ENCODE measurements around the gene CCDC167.

Gene CCDC167

DNA sequence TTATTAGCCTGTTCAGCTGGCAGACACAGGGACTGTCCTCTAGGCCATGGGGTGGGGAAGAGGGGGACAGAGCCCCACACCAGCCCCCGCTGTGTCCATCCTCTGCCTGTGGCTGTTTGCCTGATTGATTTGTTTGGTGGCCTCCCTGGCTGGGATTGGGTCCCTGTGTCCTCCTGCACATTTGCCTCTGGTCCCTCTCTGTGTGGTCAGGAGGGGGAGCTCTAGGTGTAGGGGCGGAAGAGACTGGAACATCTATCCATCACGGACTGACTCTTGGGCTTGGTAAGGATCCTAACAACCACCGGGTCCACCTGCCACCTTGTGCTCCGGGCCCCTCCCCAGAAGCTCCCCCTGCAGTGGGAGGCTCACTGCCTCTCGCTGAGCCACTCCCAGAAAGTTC lies 38.4 kb upstream of the CCDC167 start:
- H3K4me1 Mint-ChIP-seq, result peaks cover 54% of the 10 kb centered on the region
- H3K9me3 Mint-ChIP-seq, result no peaks in the 10 kb centered on the region
- H3K4me3 Mint-ChIP-seq, result peak overlapping the region in 1 of 3 experiments; percentile 9
- no peaks in the 10 kb centered on the region for H3K36me3 Mint-ChIP-seq (ENCODE audit: low read depth)
- peaks cover 79% of the 10 kb centered on the region for H3K27me3 Mint-ChIP-seq (ENCODE audit: low read depth)
- TF ChIP-seq, protein P1, sequence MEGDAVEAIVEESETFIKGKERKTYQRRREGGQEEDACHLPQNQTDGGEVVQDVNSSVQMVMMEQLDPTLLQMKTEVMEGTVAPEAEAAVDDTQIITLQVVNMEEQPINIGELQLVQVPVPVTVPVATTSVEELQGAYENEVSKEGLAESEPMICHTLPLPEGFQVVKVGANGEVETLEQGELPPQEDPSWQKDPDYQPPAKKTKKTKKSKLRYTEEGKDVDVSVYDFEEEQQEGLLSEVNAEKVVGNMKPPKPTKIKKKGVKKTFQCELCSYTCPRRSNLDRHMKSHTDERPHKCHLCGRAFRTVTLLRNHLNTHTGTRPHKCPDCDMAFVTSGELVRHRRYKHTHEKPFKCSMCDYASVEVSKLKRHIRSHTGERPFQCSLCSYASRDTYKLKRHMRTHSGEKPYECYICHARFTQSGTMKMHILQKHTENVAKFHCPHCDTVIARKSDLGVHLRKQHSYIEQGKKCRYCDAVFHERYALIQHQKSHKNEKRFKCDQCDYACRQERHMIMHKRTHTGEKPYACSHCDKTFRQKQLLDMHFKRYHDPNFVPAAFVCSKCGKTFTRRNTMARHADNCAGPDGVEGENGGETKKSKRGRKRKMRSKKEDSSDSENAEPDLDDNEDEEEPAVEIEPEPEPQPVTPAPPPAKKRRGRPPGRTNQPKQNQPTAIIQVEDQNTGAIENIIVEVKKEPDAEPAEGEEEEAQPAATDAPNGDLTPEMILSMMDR (IDR thresholded peaks at IDR 0.05; ENCODE audit: unreplicated experiment in 3 of 3), result peak in 1 of 3 experiments; percentile 11
- H3K27ac Mint-ChIP-seq, result no peak overlapping the region

DNA sequence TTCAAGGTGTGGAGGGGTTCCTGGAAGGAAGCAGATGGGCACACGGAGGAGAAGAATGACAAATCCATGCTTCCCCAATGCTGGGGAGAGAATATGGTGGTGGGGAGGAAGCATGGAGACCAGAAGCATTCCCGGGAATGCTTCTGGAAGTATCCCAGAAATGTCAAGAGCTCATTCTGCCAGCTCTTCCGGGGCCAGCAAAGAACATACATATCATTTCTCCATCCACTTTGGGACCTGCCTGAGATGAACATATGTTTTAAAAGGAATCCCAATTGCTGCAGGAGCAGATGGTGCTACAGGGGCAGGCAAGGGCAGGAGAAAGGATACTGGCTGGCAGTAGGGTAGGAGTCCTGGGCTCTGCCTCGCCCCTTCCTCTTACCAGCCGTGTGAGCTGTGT lies 37.9 kb upstream of the CCDC167 start:
- Mint-ChIP-seq H3K9me3 (no peaks in the 10 kb centered on the region), H3K27me3 (ENCODE audit: low read depth) (peaks cover 82% of the 10 kb centered on the region), H3K4me3 (peak overlapping the region; percentile 24 to 56 (median 34)), H3K4me1 (peaks cover 54% of the 10 kb centered on the region), H3K36me3 (ENCODE audit: low read depth) (no peaks in the 10 kb centered on the region), H3K27ac (peak overlapping the region in 1 of 3 experiments; percentile 13)
- TF ChIP-seq, protein P1 (IDR thresholded peaks at IDR 0.05; ENCODE audit: unreplicated experiment in 3 of 3), result no peak

DNA sequence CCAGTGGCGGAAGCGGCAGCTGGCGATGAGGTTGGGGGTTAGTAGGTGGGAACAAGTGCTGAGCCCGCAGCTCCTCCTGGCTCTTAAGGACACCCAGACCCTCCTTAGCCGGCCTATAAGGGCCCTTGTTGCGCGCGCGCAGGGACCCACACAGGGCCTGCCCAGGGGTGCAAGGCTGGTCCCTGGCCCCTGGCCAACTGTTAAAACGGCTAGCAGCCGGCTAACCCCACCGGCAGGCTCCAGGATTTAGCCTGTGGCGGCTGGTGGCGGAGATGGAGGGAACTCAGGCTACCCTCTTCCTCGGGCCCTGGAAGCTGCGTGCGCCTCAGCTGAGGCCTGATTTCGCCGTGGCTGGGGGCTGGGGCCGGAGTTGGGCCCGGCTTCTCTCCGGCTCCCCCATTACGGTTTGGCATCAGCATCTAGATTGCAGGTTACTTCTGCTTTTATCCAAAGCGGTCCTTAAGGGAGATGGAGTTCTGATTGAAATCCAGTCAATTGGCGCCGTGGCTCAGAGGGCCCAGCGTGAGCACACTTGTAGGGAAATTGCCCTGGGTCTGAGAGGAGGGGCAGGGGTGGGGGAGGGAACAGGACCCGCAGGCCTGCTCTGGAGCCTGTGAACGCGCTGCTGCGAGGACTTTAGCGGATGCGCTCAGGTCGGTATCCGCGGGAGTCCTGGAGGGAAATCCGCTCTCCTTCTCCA lies 36.9 kb upstream of the CCDC167 start:
- H3K4me1 Mint-ChIP-seq, result peaks cover 54% of the 10 kb centered on the region
- no peaks in the 10 kb centered on the region for H3K36me3 Mint-ChIP-seq (ENCODE audit: low read depth)
- no peak overlapping the region for H3K27ac Mint-ChIP-seq
- peaks cover 91% of the 10 kb centered on the region for H3K27me3 Mint-ChIP-seq (ENCODE audit: low read depth)
- H3K9me3 Mint-ChIP-seq, result no peaks in the 10 kb centered on the region
- TF ChIP-seq, protein P1 (IDR thresholded peaks at IDR 0.05; ENCODE audit: unreplicated experiment in 3 of 3), result no peak
- H3K4me3 Mint-ChIP-seq, result peak overlapping the region in 2 of 3 experiments; percentile 8 to 17

DNA sequence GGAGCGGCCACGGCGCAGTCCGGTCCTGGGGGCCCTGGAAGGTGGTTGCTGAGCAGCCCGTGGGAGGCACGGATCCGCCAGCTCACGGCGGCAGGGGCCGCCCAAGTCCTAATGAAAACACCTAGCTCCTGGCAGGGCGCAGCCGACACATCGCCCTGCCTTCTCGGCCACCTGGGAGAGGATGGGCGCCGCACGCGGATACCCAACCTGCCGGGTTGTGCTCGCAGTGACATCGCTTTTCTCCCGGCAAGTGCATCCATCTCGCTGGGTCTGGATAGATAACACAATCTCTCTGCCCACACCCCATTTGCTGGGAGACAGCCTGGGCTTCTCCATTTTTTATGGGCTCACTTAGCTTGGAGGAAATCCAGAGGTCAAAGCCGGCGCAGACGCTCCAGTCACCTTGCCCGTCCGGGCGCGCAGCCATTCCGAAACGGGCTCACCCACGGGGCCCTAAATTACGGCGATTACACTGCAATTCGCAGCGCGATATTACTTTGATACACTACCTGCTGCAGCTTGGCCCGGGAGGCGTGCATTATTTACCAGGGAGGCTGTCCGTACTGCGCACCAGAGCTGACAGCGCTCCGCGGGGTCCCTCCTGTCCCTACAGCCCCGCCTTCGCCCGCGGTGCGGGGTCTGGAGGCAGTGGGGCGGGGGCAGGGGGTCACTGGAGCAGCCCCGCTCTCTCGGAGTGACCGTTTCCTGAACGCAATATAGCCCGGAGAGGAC lies 36.2 kb upstream of the CCDC167 start:
- Mint-ChIP-seq H3K9me3 (no peaks in the 10 kb centered on the region), H3K27me3 (ENCODE audit: low read depth) (peaks cover 92% of the 10 kb centered on the region), H3K36me3 (ENCODE audit: low read depth) (no peaks in the 10 kb centered on the region), H3K27ac (peak overlapping the region in 2 of 3 experiments; percentile 35 to 85), H3K4me3 (peak overlapping the region; percentile 56 to 72 (median 68)), H3K4me1 (peaks cover 54% of the 10 kb centered on the region)
- TF ChIP-seq, protein P1 (IDR thresholded peaks at IDR 0.05; ENCODE audit: unreplicated experiment in 3 of 3), result no peak

DNA sequence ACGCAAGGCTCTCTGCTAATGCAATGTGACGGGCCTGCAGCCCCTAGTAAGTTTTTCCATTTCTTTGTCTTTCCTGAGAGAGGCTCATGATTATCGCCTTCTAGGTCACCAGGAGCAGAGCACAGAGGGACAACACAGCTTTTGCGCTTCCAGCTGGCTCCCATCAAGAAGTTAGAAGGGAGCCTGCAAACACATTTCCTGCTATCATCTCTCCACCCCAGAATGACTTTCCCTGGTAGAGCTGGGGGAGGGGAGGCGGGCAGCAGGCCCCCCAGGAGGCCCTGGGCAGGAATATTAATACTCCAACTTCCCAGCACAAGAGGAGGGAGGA lies 35.7 kb upstream of the CCDC167 start:
- Mint-ChIP-seq H3K9me3 (no peaks in the 10 kb centered on the region), H3K27me3 (ENCODE audit: low read depth) (peaks cover 92% of the 10 kb centered on the region), H3K27ac (peak overlapping the region in 2 of 3 experiments; percentile 21 to 85), H3K4me3 (peak overlapping the region; percentile 54 to 72 (median 56)), H3K36me3 (ENCODE audit: low read depth) (no peaks in the 10 kb centered on the region), H3K4me1 (peaks cover 54% of the 10 kb centered on the region)
- TF ChIP-seq, protein P1 (IDR thresholded peaks at IDR 0.05; ENCODE audit: unreplicated experiment in 3 of 3), result no peak
